Measurements from ENCODE around the gene STK32C. TPM values are rescaled to one million over a fixed set of nuclear protein-coding genes. Genes with fewer than 3 reads are reported as not detected.

STK32C gene
- total and polyA plus RNA-seq, 2 donors from 2014 or later: 11.6 to 14.4 TPM

DNA sequence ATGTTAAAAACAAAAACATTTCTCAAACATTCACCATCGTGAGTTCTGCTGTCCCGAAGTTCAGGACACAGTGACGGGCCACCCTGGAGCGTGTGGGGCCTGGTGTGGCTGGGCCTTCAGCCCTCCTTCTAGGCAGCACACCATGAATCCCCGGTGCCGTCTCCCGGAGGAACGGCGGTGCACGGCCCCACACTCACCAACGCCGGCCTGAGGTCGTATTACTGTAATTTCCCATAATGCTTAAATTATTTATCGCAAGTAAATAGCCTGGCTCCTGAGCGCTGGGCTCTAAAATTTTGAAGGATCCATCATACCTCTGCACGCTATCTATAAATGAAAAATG lies 1.4 kb downstream of the STK32C start:
- peak in 1 of 5 donors; percentile 47 for DNase-seq
- TF ChIP-seq, protein P1, sequence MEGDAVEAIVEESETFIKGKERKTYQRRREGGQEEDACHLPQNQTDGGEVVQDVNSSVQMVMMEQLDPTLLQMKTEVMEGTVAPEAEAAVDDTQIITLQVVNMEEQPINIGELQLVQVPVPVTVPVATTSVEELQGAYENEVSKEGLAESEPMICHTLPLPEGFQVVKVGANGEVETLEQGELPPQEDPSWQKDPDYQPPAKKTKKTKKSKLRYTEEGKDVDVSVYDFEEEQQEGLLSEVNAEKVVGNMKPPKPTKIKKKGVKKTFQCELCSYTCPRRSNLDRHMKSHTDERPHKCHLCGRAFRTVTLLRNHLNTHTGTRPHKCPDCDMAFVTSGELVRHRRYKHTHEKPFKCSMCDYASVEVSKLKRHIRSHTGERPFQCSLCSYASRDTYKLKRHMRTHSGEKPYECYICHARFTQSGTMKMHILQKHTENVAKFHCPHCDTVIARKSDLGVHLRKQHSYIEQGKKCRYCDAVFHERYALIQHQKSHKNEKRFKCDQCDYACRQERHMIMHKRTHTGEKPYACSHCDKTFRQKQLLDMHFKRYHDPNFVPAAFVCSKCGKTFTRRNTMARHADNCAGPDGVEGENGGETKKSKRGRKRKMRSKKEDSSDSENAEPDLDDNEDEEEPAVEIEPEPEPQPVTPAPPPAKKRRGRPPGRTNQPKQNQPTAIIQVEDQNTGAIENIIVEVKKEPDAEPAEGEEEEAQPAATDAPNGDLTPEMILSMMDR (IDR thresholded peaks at IDR 0.05; ENCODE audit: borderline replicate concordance, extremely low read depth, insufficient read depth): no peak
- H3K4me3 ChIP-seq (ENCODE audit: low read length in 3 of 3): no peak overlapping the region
- H3K9ac ChIP-seq (ENCODE audit: low read length in 3 of 3): no peak overlapping the region
- H3K9me3 ChIP-seq (ENCODE audit: control insufficient read depth in 2 of 3, insufficient read depth in 1 of 3, low read length in 3 of 3): no peaks in the 10 kb centered on the region
- no peak for FAIRE-seq
- H3K36me3 ChIP-seq (ENCODE audit: control insufficient read depth in 2 of 3, insufficient read depth in 3 of 3, low read length in 3 of 3): no peaks in the 10 kb centered on the region
- no peak overlapping the region for H3K27ac ChIP-seq (ENCODE audit: low read depth in 2 of 2, low read length in 2 of 2)
- intact Hi-C loops (cut with DNase I): no loop called here
- H3K4me1 ChIP-seq (ENCODE audit: control insufficient read depth in 2 of 3, insufficient read depth in 2 of 3, low read depth in 1 of 3, low read length in 3 of 3): peaks cover 0 to 9% (median 4%) of the 10 kb centered on the region in 3 donors
- peaks cover 3% of the 10 kb centered on the region for H3K27me3 ChIP-seq (ENCODE audit: control insufficient read depth, insufficient read depth, low read length)

DNA sequence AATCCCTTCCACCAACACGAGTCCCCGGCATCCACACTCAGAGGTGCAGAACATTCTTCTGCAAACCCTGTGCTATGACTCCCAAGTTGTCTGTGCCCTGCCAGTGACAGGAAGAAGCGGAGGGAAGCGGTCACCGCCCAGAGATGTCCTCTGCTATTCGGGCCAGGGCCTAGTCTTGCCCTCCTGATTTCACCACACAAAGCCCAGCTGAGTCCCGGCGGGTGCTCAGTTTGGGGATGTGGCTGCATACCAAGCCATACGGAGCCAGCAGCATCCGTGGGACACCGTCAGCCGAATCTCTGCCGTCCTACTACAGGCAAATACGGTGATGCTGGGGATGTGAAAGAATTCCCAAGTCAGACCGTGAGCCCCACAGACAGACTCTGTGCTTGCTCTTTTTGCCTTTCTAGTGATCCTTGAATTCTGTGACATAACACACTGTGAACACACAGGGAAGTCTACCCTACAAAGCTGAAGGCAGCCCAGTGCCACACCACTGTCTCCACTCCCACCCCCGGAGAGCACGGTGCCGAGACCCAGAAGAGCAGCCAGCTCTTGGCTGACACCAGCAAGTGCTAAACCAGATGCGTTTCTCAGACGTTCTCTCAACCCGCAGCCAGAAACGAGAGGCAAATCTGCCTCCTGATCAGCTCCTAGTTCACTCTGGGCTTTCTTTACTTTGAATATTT lies 2.0 kb downstream of the STK32C start:
- intact Hi-C loops (cut with DNase I): no loop called here
- no peak for FAIRE-seq
- DNase-seq: peak in 1 of 5 donors; percentile 8

DNA sequence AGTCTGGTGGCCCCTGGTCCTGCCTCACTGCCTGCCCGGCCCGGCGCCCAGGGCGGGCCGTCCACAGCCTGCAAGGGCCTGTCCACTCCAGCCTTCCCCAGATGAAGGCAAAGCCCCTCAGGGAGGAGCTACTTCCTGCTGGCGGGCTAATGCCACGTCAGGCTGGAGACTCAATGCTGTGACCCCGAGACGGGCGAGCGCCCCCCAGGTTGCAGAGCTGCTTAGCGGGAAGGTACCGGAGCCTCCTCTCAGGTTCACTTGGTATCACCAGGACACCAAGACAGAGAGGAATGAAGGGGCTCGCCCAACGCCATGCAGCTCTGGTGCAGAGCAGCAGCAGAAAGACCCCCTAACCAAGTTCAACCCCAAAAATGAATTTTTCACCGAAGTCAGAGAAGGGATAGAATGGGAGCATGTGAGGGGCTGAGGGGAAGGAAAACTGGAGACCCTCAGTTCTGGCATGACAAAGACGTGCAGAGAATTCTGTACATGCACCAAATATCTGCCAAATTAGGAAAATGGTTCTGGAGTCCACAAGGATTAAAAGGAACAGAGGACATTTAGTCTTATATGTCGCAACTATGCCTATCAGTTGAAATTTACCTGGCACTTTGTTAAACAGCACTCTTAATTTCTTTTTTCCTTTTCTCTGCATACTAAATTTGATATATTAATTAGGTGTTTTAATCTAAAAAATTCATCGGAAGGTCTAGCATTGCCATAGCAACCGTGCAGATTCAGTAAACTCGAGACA lies 2.8 kb downstream of the STK32C start:
- Histone ChIP-seq H3K9ac (ENCODE audit: low read length in 3 of 3) (no peak overlapping the region), H3K4me3 (ENCODE audit: low read length in 3 of 3) (no peak overlapping the region), H3K36me3 (ENCODE audit: control insufficient read depth in 2 of 3, insufficient read depth in 3 of 3, low read length in 3 of 3) (no peaks in the 10 kb centered on the region), H3K4me1 (ENCODE audit: control insufficient read depth in 2 of 3, insufficient read depth in 2 of 3, low read depth in 1 of 3, low read length in 3 of 3) (peaks cover 0 to 9% (median 4%) of the 10 kb centered on the region in 3 donors), H3K27ac (ENCODE audit: low read depth in 2 of 2, low read length in 2 of 2) (no peak overlapping the region), H3K27me3 (ENCODE audit: control insufficient read depth, insufficient read depth, low read length) (peaks cover 3% of the 10 kb centered on the region), H3K9me3 (ENCODE audit: control insufficient read depth in 2 of 3, insufficient read depth in 1 of 3, low read length in 3 of 3) (no peaks in the 10 kb centered on the region)
- no peak for FAIRE-seq
- TF ChIP-seq, protein P1 (IDR thresholded peaks at IDR 0.05; ENCODE audit: borderline replicate concordance, extremely low read depth, insufficient read depth): no peak
- intact Hi-C loops (cut with DNase I): no loop called here
- peak in 1 of 5 donors; percentile 8 for DNase-seq

More for the DNA sequence above, 2.0 kb downstream of the STK32C start:
- peaks cover 3% of the 10 kb centered on the region for H3K27me3 ChIP-seq (ENCODE audit: control insufficient read depth, insufficient read depth, low read length)
- no peaks in the 10 kb centered on the region for H3K36me3 ChIP-seq (ENCODE audit: control insufficient read depth in 2 of 3, insufficient read depth in 3 of 3, low read length in 3 of 3)
- TF ChIP-seq, protein P1 (IDR thresholded peaks at IDR 0.05; ENCODE audit: borderline replicate concordance, extremely low read depth, insufficient read depth): no peak
- H3K27ac ChIP-seq (ENCODE audit: low read depth in 2 of 2, low read length in 2 of 2): no peak overlapping the region
- H3K4me1 ChIP-seq (ENCODE audit: control insufficient read depth in 2 of 3, insufficient read depth in 2 of 3, low read depth in 1 of 3, low read length in 3 of 3): peaks cover 0 to 9% (median 4%) of the 10 kb centered on the region in 3 donors
- H3K9me3 ChIP-seq (ENCODE audit: control insufficient read depth in 2 of 3, insufficient read depth in 1 of 3, low read length in 3 of 3): no peaks in the 10 kb centered on the region
- no peak overlapping the region for H3K4me3 ChIP-seq (ENCODE audit: low read length in 3 of 3)
- H3K9ac ChIP-seq (ENCODE audit: low read length in 3 of 3): no peak overlapping the region
